Colonic mucosa (tissue), 4 donors: ENCODE results near the gene OR2F1. TPM values are rescaled to one million over a fixed set of nuclear protein-coding genes. Genes with fewer than 3 reads are reported as not detected.

ENCODE experiments used
- DNase-seq: peaks from one replicate; pipeline ENCODE4 v3.0.0-alpha.2; 2020
- H3K27ac ChIP-seq: fragments of 200-600 bp; one replicate; pipeline ENCODE4 v1.8.0; 2021
- H3K27me3 ChIP-seq: fragments of 200-600 bp; one replicate; pipeline ENCODE4 v1.8.0; 2021
- H3K36me3 ChIP-seq: fragments of 200-600 bp; one replicate; pipeline ENCODE4 v1.8.0; 2021
- H3K4me1 ChIP-seq: fragments of 200-600 bp; one replicate; pipeline ENCODE4 v1.8.0; 2021; ENCODE audit warnings: mild to moderate bottlenecking
- H3K4me3 ChIP-seq: fragments of 200-600 bp; one replicate; pipeline ENCODE4 v1.8.0; 2021
- H3K9ac ChIP-seq, 2 donors: one replicate each; pipeline ENCODE4 v1.7.0; 2013; ENCODE audit warnings: control low read depth in 2 of 2, low read depth in 2 of 2, low read length in 2 of 2
- H3K9me3 ChIP-seq: fragments of 200-600 bp; one replicate; pipeline ENCODE4 v1.8.0; 2021
- CTCF ChIP-seq: fragments of 200-600 bp; IDR thresholded peaks from one replicate; pipeline ENCODE4 v1.8.0; 2022; ENCODE audit warnings: antibody characterized with exemption, mild to moderate bottlenecking
- intact Hi-C: fragments of 100-400 bp; cut with DNase I; formaldehyde crosslinking; loops from one replicate; pipeline ENCODE4 v1.14.1; 2022
- total RNA-seq, 2 donors: library from RNA; stranded (reverse); fragmentation: NEBNext Ultra II Directional in 1 of 2; extraction: Animal tissue kit (Norgen Biotek cat#: 25700) in 1 of 2; gene quantifications; one replicate each; pipeline ENCODE4 v1.2.1, GENCODE V29; 2021
- donor health status: healthy.
- donor health status: DM: no; HTN: no; CAD: no.
- donor health status: DM: no; HTN: no; CAD: no.

Gene OR2F1
- total RNA-seq, 2 donors from 2014 or later: not detected

- H3K27me3 ChIP-seq: no peaks in the 10 kb centered on the region
- no peak for DNase-seq
- intact Hi-C loops: no loop called here
- no peak overlapping the region for H3K4me3 ChIP-seq
- no peak overlapping the region for H3K27ac ChIP-seq
- no peaks in the 10 kb centered on the region for H3K36me3 ChIP-seq
- no peaks in the 10 kb centered on the region for H3K9me3 ChIP-seq
- no peak for TF ChIP-seq CTCF
- no peak overlapping the region for H3K9ac ChIP-seq
- H3K4me1 ChIP-seq: no peaks in the 10 kb centered on the region
Measured at GRCh38 chr7:143931739-143932138, 22.9 kb upstream of the OR2F1 start.

- TF ChIP-seq CTCF: no peak
- Histone ChIP-seq H3K27me3 (no peaks in the 10 kb centered on the region), H3K36me3 (no peaks in the 10 kb centered on the region), H3K9me3 (no peaks in the 10 kb centered on the region), H3K27ac (no peak within 1 kb of the TSS), H3K4me1 (no peaks in the 10 kb centered on the region), H3K4me3 (no peak within 1 kb of the TSS), H3K9ac (no peak within 1 kb of the TSS)
- intact Hi-C loops: no loop called here
- DNase-seq: no peak
Measured at GRCh38 chr7:143934526-143935325, 19.9 kb upstream of the OR2F1 start, which contains the start of gene OR2F2. Gene OR2F2 (plus strand): TSS chr7:143935233. CDS start chr7:143935233, 0 bp downstream.

GRCh38 chr7:143936087-143937009 is 18.3 kb upstream of the OR2F1 start:
- no peak for TF ChIP-seq CTCF
- Histone ChIP-seq H3K27ac (no peak overlapping the region), H3K9ac (no peak overlapping the region), H3K36me3 (no peaks in the 10 kb centered on the region), H3K9me3 (no peaks in the 10 kb centered on the region), H3K4me3 (no peak overlapping the region), H3K27me3 (no peaks in the 10 kb centered on the region), H3K4me1 (no peaks in the 10 kb centered on the region)
- DNase-seq: no peak
- intact Hi-C loops: no loop called here

GRCh38 chr7:143938379-143939243 is 16.0 kb upstream of the OR2F1 start:
- no peak overlapping the region for H3K4me3 ChIP-seq
- no peak overlapping the region for H3K9ac ChIP-seq
- no peaks in the 10 kb centered on the region for H3K4me1 ChIP-seq
- DNase-seq: no peak
- no peak overlapping the region for H3K27ac ChIP-seq
- H3K27me3 ChIP-seq: no peaks in the 10 kb centered on the region
- no peaks in the 10 kb centered on the region for H3K9me3 ChIP-seq
- H3K36me3 ChIP-seq: no peaks in the 10 kb centered on the region
- TF ChIP-seq CTCF: no peak
- intact Hi-C loops: no loop called here

GRCh38 chr7:143945423-143945822 is 9.2 kb upstream of the OR2F1 start:
- H3K4me3 ChIP-seq: no peak overlapping the region
- no peak overlapping the region for H3K9ac ChIP-seq
- DNase-seq: no peak
- intact Hi-C loops: no loop called here
- H3K36me3 ChIP-seq: no peaks in the 10 kb centered on the region
- no peaks in the 10 kb centered on the region for H3K4me1 ChIP-seq
- no peaks in the 10 kb centered on the region for H3K27me3 ChIP-seq
- H3K27ac ChIP-seq: no peak overlapping the region
- no peak for TF ChIP-seq CTCF
- H3K9me3 ChIP-seq: no peaks in the 10 kb centered on the region
